ENCODE results near the gene GPR137B.

The GPR137B gene

DNA sequence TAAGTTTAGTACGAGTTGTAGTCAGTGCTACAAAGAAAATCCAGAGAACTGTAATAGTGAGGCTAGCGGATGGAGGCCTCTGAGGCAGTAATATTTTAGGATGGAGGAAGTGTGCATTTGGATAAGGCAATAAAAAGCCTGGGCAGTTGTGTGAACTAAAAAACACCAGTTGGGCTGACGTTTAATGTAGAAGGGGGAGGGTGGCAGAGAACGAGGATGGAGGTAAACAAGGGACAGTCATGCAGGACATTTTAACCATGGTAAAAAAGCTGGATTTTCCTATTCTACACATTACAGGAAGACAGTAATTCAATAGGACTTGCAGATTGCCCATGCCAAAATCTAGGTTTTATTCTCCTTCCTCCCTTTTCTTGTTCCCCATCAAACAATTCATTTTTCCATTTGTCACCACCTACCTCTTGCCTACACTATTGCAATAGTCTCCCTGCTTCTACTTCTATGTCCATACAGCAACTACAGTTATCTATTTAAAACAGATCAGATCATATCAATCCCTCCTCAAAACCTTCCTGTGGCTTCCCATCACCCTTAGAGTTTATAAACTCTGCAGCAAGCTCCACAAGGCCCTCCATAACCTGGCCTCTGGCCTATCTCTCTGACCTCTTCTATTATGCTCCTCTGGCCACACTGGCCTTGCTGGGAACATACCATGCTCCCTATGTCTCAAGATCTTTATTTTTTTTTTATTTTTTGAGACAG is 111.7 kb downstream of the GPR137B start:
- DNase-seq (ENCODE audit: low read depth in 2 of 2), result no peak

DNA sequence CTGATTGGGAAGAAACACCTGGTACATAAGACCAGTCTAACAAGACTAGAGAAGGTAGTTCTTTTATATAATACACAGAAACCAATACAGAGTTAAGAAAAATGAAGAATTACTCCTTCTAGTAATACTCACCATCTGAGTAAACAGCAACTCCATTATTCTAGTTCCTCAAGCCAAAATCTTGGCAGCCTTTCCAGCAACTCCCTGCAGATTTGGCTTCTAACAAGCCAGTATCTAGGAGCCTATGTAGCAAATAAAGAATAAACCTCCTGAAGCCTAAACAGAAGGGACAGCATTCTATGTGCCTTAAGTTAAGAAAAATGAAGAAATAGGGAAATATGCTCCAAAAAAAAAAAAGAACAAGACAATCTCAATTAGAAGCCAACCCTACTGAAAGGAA is 114.9 kb downstream of the GPR137B start:
- DNase-seq (ENCODE audit: low read depth in 2 of 2), result no peak

DNA sequence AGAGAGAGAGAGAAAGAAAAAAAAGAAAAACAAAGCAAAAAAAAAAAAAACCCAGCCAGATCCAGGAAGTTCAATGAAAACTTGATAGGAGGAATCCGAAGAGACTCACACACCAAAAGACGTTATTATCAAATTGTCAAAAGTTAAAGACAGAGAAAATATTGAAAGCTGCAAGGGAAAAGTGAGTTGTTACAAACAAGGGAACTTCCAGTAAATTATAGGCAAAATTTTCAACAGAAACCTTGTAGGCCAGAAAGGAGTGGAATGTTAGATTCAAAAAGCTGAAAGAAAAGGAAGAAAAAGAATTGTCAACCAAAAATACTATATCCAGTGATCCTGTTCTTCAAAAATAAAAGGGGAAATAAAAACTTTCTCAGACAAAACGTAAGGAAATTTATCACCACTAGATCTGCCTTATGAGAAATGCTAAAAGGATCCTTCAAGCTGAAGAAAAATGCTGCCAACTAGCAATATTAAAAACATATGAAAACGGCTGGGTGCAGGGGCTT is 115.8 kb downstream of the GPR137B start:
- no peak for DNase-seq (ENCODE audit: low read depth in 2 of 2)

Data from activated CD8-positive, alpha-beta memory T cell treated with anti-CD3 and anti-CD28 coated beads for 4 hours (primary cell).